TTC549 (cell line): Measurements from ENCODE around the gene SCN8A.

Experiments used
- FAIRE-seq: peaks from 2 replicates; lab custom pipeline; 2012; peaks lifted over from hg19 to GRCh38; lab: Jason Lieb, UNC

SCN8A gene

DNA sequence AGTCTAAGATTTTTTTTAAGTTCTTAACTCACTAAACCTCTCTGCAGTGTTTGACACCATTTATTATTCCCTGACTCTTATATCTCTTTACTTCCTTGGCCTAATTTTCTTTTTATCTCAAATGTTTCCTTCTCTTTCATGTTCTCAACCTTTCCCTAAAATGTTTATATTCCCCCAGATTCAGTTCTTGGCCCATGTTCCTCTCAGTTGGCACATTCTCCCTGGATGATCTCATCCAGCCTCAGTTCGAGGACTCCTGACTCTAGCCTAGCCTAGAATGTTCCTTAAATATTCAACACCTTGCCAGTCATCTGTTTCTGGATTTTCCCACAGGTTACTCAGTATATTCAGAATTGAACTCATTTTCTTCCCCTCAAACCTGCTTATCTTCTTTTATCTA, 81.3 kb downstream of the SCN8A start:
- FAIRE-seq, result no peak

DNA sequence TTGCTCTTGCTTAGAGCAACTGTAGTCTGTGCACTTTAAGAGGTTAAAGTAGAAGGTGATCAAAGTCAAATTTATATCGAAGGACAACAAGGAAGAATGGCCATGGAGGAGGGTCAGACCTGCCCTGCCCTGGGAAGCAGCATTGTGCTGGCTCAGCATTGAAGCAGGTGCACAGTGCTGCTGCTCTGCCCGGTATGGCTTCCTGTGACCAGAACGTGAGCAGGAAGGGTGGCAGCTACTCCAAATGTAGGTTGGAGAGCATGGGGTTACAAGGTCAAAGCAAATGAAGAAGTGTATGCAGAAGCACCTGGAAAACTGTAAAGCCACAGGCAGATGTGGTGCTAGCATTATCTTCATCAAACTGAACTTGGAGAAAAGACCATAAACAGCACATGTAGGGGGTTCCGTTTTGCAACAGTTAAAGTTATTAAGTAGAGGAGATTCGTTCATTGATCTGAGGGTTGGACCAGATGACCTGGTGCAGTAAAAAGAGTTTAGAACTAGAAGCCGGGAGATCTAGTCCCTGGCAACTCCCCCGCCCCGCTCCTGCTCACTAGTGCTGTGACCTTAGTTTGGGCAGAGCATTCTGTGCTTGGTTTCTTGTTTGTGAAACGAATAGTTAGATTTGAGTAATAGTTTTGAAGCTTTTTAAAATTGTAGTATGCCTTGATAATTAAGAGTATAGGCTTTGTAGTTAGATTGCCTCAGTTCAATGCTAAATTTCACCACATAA, 84.2 kb downstream of the SCN8A start:
- FAIRE-seq, result no peak

DNA sequence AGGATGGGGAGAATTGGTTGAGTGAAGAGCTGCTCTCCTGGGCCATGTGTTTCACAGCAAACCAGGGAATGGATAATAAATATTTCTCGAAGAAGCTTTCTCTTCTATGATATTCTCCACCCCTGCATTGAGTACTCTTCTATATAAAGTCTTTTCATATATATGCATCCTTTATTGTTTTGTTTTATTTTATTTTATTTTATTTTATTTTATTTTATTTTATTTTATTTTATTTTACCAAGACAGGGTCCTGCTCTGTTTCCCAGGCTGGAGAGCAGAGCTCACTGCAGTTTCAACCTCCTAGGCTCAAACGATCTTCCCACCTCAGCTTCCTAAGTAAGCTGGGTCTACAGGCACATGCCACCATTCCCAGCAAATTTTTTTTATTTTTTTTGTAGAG, 85.8 kb downstream of the SCN8A start:
- FAIRE-seq, result no peak

DNA sequence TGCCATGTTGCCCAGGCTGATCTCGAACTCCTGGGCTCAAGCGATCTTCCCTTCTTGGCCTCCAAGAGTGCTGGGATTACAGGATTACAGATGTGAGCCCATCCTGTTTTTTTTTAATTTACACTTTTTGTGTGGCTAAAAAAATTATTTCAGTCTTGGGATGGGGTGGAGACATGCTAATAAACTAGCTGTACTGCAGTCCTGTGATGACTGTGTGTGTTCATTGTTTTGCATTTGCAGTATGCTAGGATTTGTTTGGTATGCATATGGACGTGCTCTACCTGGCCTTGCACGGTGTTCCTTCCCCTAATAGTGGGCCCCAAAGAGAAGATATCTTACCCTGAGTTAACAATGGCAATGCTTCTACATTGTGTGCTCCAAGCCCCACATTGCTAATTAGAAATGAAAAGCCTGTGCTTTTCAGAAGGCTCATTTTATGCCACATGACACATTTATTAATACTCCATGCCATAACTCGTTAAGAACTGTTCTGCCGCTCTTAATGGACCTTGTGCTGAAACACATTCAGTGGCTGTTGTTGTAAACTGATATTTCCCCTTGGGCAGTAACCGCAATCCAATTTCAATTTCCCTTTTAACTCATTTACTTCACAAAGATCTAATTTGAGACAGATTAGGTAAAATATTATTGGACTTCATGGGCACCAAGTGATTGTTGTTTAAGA, 86.4 kb downstream of the SCN8A start:
- FAIRE-seq, result no peak

DNA sequence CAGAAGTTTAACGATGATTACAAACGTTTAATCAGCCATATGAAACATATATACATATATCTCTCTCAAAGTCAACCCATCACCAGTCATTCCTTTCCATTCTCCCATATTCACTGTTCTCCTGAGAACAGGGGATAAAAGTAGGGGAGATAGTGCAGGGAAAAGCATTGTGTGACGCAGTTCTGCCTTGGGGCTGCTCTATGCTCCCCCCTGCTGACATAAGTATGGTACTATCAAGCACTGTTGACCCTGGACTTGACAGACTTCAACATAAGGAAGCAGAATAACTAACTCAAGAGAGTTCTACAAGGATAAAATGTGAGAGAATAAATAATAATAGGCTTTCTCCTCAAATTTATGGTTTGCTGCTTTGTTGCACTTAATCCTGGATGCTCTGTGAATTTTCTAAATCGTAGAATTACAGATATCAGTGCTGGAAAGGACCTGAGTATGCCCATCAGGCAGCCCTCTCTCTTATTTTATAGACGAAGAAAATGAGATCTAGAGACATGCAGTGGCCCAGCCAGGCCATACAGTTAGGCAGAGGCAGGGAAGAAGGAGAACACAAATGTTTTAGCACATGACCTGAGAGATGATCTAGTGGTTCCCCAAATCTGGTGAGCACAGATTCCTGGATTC, 87.2 kb downstream of the SCN8A start:
- FAIRE-seq, result peak; percentile 53

DNA sequence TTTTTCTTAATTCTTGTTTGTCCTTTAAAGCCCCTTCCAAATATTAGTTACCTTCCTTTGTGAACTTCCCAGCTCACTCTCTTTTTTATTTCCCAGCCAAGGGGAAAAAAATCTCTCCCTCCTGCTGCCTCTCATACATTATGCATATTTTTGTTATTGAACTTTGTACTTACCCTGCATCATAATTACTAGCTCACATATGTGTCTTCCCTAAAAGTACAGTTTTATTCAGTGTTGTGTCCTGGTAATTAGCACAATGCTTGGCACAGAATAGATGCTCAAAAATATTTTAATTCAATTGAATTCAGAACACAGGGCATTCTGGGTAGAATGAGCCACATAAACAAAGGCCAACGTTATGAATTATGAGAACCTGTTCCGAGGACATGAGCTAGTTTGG, 91.9 kb downstream of the SCN8A start:
- no peak for FAIRE-seq

DNA sequence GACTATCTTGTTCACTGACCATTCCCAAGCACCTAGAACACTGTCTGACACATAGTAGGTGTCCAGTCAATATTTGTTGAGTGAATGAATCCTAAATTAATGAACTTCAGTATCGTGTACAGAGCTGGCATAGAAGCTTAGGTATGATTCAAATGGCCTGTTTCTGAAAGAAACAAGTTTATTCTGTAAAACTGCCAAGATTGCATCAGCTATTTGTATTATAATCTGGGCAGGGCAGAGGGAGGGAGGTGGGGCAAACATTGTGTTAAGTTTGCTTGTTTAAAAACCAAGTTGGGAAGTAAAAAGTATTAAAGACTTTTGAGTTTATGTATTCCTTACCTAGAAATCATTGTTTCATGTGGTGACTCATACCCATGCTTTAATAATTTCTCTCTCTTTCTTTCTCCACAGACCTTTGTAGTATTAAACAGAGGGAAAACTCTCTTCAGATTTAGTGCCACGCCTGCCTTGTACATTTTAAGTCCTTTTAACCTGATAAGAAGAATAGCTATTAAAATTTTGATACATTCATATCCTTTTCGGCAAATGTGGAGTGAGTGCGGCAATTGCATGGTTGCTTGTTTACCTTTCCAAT, 92.8 kb downstream of the SCN8A start:
- no peak for FAIRE-seq

DNA sequence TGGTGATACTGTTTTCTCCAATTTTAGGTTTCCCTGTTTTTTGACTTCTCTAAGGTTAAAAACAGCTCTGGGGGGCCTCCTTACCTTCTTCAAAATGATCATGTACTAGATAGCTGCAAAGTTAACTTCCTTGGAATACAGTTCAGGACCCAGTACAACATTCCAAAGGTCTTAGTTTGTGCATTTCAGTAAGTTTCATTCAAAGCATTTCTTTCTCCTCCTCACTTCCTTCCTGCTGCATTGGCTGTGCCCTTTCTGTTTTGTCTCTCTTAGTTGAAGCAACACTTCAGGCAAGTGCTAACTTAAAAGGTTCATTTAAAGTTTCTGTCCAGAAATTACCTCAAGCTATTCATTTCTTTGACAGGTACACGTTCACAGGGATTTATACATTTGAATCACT, 95.7 kb downstream of the SCN8A start:
- FAIRE-seq, result no peak

DNA sequence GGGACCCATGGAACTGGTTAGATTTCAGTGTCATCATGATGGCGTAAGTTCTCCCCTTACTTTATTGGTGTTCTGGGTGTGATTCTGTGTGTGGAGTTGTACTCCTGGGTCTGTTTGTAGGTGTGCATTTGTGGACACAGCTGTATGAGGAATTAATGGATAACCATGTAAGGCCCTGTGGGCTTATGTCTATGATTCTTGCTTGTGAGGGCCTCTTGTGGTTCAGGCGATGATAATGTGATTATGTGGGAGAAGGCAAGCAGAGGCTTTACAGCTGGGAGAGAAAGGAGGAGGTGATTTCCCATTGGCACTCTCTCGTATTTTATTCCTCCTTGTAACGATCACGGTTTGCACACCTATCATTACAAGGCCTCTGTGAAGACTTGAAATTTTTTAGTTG, 96.1 kb downstream of the SCN8A start:
- no peak for FAIRE-seq

DNA sequence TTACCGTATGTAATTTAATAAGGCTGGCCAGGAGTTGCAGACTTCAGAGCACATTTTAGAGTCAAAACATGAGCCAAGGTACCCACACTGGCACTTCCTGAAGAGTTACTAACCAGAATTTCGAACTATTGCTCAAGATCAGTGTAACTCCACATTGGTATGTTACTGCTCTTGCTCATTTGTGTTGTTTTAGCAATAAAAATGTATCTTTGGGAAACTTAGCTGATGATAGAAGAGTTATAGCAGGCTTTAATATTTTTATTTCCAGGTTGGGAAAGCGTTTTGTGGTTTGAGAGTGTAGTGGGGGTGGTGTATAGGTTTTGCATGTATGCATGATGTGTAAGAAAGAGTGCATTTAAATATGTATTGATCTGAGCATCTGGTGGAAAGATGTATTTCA, 96.6 kb downstream of the SCN8A start:
- FAIRE-seq, result no peak

DNA sequence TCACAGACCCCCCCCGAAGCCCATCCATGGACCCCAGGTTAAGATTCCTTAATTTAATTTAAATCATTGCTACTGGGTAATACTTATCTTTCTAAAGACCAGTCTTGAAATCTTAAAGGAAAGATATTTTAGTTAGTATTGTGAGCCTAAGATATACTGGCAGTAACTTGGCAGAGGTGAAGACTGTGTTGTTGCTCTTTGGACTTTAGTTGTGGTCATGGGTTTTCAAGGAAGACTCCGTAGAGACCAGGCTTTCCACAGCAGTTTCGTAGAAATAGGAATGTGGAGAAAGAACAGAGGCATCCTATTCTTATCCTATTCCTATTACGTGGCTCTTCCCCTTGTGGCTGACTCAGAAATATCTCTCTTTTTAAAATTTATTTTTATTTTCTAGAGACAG, 99.0 kb downstream of the SCN8A start:
- FAIRE-seq, result no peak

DNA sequence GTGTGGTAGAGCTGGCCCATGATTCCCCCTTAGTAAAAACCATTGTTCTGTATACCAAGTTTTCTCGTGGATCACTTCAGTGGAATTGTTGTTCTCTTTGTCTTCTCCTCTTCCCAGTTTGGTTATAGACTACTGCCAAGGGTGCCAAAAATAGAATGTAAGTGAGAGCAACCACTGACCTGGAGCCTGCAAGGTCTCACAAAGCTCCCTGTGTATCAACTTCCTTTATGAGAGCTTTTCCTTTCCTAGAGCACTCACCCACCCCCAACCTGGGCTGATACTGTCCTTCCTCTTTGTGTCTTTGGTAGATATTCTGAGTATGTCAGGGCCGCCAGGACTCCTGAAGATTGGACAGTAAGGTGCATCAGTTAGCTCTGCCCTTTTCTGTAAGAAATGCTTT, 101.0 kb downstream of the SCN8A start:
- no peak for FAIRE-seq

DNA sequence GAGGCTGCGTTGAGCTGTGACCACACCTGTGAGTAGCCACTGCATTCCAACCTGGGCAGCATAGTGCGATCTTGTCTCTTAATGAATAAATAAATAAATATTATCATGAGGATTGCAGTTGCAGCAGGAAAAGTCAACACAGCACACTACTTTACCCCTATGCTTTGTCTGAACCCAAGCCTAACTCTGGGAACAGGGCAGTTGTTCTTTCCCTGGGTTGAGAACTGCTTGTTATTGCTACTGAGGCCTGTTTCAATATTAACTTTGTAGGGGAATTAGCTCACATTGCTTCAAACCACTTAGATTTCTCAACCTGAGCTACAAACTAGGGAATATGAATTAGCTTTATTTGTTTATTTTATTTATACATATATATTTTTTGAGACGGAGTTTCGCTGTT, 102.5 kb downstream of the SCN8A start:
- FAIRE-seq, result no peak

DNA sequence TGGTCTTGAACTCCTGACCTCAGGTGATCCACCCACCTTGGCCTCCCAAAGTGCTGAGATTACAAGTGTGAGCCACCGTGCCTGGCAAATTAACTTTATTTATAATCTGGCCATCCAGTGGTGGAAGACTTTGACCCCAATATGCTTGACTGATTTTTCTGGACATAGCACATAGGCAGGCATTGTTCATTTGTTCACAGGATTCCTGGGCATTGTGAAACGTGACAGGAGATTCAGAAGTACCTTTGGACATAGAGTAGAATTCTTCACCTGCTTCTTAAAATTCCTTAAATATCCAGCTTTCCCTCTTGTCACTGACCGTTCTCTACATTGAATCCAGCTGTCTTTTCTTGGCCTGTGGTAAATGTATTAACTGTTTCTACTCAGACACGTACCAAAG, 103.1 kb downstream of the SCN8A start:
- FAIRE-seq, result no peak

DNA sequence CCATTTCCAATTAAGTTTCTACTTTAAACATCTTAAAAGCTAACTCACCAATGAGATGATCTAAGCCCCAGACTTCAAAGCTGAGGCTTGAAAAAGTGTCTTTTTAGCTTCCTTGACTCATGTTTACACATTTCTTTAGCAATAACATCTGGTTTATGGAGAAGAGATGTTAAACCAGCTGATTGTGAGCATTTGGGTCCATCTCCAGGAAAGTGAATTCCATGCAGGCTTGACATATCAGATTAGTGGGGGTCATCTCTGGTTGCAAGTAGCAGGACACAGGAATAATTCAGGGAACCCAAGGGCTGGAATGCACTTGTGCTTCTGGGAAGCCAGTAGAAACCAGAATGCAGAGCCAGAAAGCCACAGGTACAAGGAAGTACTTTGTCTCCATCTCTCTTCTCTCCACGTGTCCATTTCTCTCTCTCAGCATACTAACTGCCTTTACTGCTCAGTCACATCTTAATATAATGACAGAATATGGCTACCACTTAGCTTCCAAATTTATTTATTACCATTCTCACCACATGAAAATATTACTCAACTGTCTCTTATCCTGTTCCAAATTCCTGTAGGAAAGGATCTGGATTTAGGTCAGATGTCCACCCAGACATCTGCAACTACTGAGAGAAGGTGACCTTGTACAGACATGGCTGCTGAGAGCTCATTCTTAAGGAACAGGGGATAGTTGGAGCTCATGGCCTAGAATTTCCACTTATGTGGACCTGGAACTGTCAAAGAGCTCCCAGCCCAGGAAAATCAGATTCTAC, 104.4 kb downstream of the SCN8A start:
- FAIRE-seq, result no peak

DNA sequence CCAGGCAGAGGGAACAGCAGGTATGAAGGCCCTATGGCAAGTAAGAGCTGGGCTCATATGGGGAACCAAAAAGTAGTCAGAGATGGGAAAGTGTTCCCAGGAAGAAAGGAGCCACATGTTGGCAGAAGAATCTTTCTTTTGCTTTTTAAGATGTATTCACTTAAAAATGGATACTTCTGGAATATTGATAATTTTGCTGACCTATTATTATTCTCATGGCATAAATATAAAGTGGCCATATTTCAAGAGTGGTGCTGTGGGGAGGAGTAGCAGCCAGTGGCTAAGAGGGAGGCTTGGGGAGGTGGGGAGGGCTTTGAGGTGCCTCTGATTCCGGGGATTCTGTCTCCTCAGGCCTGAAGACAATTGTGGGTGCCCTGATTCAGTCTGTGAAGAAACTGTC, 108.2 kb downstream of the SCN8A start:
- no peak for FAIRE-seq

DNA sequence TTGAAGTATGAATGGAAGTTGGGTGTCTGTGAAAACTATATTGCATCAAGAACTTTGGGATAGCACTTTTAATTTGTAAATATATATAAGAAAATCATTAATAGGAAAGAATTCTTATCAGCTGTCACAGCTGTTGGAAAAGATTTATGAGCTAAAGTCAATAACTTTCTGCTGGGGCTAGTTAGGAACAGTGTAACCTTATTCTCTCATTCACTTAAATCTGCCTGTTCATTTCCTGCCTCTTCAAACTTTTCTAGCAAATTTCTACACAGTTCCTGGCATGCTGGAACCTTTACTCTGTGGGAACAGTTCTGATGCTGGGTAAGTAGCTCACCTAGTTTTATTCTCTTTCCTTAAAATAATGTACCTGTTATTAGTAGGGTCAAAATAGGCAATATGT, 109.9 kb downstream of the SCN8A start:
- FAIRE-seq, result no peak

DNA sequence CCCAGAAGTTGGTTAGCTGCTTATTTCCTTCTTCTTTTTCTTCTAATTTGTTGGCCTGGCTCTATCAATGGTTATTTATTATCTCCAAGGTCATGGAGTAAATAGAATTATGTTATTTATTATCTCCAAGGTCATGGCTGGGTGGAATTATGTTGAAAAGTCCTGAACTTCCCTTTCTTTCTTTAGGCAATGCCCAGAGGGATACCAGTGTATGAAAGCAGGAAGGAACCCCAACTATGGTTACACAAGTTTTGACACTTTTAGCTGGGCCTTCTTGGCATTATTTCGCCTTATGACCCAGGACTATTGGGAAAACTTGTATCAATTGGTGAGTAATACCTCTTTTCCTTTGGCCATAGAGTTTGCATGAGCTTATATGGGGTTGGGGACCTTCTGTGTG, 111.6 kb downstream of the SCN8A start:
- FAIRE-seq, result no peak

DNA sequence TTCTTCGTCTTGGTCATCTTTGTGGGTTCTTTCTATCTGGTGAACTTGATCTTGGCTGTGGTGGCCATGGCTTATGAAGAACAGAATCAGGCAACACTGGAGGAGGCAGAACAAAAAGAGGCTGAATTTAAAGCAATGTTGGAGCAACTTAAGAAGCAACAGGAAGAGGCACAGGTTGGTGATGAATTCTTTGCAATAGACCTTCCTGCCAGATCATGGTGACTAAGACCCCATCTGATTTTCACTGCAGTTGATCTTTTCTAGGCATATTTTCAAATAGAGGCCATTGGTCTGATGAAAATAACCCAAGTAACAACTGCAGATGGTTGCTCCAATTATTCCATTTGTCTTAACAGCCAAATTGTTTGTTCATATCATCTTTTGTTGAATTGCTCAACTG, 114.4 kb downstream of the SCN8A start:
- FAIRE-seq, result no peak

DNA sequence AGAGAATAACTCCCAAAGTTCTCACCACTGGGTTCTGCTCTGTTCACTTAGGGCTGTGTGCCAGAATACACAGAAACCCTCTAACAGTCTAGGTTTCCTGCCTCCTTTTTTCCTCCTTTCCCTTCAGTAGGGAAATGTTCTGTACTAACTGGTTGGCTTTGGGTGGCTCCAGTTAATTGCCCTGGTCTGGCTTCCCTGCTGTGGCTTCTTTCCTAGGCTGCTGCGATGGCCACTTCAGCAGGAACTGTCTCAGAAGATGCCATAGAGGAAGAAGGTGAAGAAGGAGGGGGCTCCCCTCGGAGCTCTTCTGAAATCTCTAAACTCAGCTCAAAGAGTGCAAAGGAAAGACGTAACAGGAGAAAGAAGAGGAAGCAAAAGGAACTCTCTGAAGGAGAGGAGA, 115.2 kb downstream of the SCN8A start:
- no peak for FAIRE-seq

DNA sequence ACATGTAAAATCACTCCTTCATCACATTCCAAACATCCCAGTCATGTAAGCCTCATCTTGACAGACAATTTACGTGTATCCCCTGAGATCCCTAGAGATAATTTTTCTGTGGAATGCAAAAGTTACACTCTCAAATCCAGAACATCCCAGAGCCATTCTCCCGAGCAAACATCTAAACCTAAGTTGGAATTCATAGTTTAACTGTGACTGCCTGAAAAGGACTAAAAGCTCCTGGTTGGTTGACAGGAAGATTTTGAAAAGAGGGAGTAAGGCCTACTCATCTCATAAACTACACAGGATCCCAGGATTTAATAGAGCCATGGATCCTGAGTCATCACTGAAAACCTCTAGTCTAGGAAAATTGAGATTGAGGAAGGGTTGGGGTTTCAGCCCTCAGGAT, 123.6 kb downstream of the SCN8A start:
- FAIRE-seq, result no peak

DNA sequence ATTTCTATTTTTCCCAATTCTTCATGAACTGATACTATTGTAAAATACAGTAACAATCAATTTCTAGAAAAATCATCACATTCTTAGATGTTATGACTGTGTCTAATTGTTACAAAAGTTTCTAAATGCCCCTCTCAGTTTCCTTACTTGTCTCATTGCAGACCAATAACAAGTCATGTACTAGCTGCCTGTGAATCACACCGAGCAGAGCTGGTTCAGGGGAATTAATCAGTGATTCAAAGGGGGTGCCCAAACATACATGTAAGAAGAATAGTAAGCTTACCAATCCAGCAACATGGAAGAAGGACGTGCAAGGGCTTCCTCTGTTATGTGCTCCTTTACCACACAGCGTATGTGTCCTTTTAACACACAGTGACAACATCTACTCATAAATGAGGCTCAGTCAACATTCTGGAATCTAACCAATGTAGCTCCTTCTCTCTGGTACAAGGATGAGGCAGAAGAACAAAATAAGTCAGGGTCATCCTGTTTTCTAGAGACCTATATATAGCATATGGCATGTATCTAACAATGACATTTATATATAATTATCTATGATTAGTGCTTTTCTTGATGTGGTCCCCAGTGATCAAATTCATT, 126.4 kb downstream of the SCN8A start:
- no peak for FAIRE-seq
